SK-N-SH (cell line): ENCODE results near the gene DCHS2.

Experiments
- EZH2phosphoT487 ChIP-seq: fragments of 200-600 bp; sonication (generic); IDR thresholded peaks from 2 replicates; pipeline ENCODE4 v1.6.1; 2017; ENCODE audit warnings: low read depth, mixed run types, mild to moderate bottlenecking, antibody characterized with exemption, moderate library complexity, borderline replicate concordance
- FOXM1 ChIP-seq: IDR thresholded peaks from 2 replicates; pipeline ENCODE4 v1.4.0; 2012; ENCODE audit warnings: low read depth, mild to moderate bottlenecking
- JUND ChIP-seq: IDR thresholded peaks from 2 replicates; pipeline ENCODE4 v1.4.0; 2012
- RCOR1 ChIP-seq: fragments of 150-350 bp; IDR thresholded peaks from 2 replicates; pipeline ENCODE4 v1.6.1; 2017; ENCODE audit warnings: antibody characterized with exemption, low read length
- USF1 ChIP-seq: IDR thresholded peaks from 2 replicates; pipeline ENCODE4 v1.4.0; 2012; ENCODE audit warnings: low read depth, borderline replicate concordance
- YY1 ChIP-seq: IDR thresholded peaks from 2 replicates; pipeline ENCODE4 v1.4.0; 2012; ENCODE audit warnings: low read depth, mild to moderate bottlenecking
- TF ChIP-seq, protein P1 (sequence below): fragments of 200-600 bp; sonication (generic); IDR thresholded peaks from 2 replicates; pipeline ENCODE4 v1.6.1; 2017; ENCODE audit warnings: antibody characterized with exemption, mild to moderate bottlenecking, moderate library complexity
- TF ChIP-seq, protein P2 (sequence below): fragments of 150-350 bp; IDR thresholded peaks from 2 replicates; pipeline ENCODE4 v1.6.1; 2017; ENCODE audit warnings: antibody characterized with exemption, low read length, low read depth, borderline replicate concordance
- TF ChIP-seq, protein P3 (sequence below): IDR thresholded peaks from 2 replicates; pipeline ENCODE4 v1.4.0; 2012; ENCODE audit warnings: low read depth, borderline replicate concordance

DNA sequence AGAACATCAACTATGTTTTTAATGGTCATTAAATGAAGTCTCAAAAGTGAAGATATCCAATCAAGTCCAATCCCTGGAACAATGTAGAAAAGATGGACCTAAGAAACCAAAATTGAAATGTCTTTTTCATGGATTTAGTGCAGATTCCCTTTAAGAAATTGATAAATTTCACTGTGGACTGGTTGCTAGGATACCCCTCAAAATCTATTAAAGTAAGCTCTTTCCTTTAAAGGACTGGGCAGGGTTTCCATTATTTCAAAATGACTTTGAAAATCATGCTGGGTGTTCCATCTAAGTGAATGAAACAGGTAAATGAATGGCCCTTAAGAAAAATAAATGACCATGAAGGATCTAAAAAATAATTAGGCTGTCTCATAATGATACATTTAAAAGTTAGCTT, 30.0 kb upstream of the DCHS2 start:
- no peak for TF ChIP-seq RCOR1
- TF ChIP-seq FOXM1: no peak
- TF ChIP-seq JUND: no peak
- TF ChIP-seq, protein P1, sequence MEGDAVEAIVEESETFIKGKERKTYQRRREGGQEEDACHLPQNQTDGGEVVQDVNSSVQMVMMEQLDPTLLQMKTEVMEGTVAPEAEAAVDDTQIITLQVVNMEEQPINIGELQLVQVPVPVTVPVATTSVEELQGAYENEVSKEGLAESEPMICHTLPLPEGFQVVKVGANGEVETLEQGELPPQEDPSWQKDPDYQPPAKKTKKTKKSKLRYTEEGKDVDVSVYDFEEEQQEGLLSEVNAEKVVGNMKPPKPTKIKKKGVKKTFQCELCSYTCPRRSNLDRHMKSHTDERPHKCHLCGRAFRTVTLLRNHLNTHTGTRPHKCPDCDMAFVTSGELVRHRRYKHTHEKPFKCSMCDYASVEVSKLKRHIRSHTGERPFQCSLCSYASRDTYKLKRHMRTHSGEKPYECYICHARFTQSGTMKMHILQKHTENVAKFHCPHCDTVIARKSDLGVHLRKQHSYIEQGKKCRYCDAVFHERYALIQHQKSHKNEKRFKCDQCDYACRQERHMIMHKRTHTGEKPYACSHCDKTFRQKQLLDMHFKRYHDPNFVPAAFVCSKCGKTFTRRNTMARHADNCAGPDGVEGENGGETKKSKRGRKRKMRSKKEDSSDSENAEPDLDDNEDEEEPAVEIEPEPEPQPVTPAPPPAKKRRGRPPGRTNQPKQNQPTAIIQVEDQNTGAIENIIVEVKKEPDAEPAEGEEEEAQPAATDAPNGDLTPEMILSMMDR: no peak
- TF ChIP-seq, protein P2, sequence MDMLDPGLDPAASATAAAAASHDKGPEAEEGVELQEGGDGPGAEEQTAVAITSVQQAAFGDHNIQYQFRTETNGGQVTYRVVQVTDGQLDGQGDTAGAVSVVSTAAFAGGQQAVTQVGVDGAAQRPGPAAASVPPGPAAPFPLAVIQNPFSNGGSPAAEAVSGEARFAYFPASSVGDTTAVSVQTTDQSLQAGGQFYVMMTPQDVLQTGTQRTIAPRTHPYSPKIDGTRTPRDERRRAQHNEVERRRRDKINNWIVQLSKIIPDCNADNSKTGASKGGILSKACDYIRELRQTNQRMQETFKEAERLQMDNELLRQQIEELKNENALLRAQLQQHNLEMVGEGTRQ: no peak
- TF ChIP-seq EZH2phosphoT487: no peak
- TF ChIP-seq, protein P3, sequence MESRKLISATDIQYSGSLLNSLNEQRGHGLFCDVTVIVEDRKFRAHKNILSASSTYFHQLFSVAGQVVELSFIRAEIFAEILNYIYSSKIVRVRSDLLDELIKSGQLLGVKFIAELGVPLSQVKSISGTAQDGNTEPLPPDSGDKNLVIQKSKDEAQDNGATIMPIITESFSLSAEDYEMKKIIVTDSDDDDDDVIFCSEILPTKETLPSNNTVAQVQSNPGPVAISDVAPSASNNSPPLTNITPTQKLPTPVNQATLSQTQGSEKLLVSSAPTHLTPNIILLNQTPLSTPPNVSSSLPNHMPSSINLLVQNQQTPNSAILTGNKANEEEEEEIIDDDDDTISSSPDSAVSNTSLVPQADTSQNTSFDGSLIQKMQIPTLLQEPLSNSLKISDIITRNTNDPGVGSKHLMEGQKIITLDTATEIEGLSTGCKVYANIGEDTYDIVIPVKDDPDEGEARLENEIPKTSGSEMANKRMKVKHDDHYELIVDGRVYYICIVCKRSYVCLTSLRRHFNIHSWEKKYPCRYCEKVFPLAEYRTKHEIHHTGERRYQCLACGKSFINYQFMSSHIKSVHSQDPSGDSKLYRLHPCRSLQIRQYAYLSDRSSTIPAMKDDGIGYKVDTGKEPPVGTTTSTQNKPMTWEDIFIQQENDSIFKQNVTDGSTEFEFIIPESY: no peak
- no peak for TF ChIP-seq YY1
- TF ChIP-seq USF1: no peak
